ENCODE data around the gene ZBTB46.

ZBTB46 gene

GRCh38 chr20:63768591-63769515 is 62.2 kb downstream of the ZBTB46 start:
- no peak overlapping the region for H3K4me3 ChIP-seq (ENCODE audit: low read depth in 1 of 2, low read length in 1 of 2)
- H3K27ac ChIP-seq = no peak overlapping the region
- no peaks in the 10 kb centered on the region for H3K4me1 ChIP-seq (ENCODE audit: control insufficient read depth in 1 of 2, insufficient read depth in 1 of 2, low read depth in 1 of 2, low read length in 1 of 2)
- H3K9me3 ChIP-seq = no peaks in the 10 kb centered on the region
- TF ChIP-seq CTCF (IDR thresholded peaks at IDR 0.05) = no peak
- H3K27me3 ChIP-seq = peaks cover 4% of the 10 kb centered on the region
- no peaks in the 10 kb centered on the region for H3K36me3 ChIP-seq

GRCh38 chr20:63767886-63768285 is 63.2 kb downstream of the ZBTB46 start:
- Histone ChIP-seq H3K27ac (no peak overlapping the region), H3K36me3 (no peaks in the 10 kb centered on the region), H3K4me3 (ENCODE audit: low read depth in 1 of 2, low read length in 1 of 2) (no peak overlapping the region), H3K4me1 (ENCODE audit: control insufficient read depth in 1 of 2, insufficient read depth in 1 of 2, low read depth in 1 of 2, low read length in 1 of 2) (no peaks in the 10 kb centered on the region), H3K9me3 (no peaks in the 10 kb centered on the region), H3K27me3 (no peaks in the 10 kb centered on the region)
- no peak for TF ChIP-seq CTCF (IDR thresholded peaks at IDR 0.05)

GRCh38 chr20:63767456-63767855 is 63.6 kb downstream of the ZBTB46 start:
- H3K27ac ChIP-seq = no peak overlapping the region
- H3K27me3 ChIP-seq = peaks cover under 1% of the 10 kb centered on the region
- H3K36me3 ChIP-seq = no peaks in the 10 kb centered on the region

GRCh38 chr20:63766695-63767426 is 64.2 kb downstream of the ZBTB46 start:
- TF ChIP-seq CTCF (IDR thresholded peaks at IDR 0.05) = no peak
- Histone ChIP-seq H3K36me3 (no peaks in the 10 kb centered on the region), H3K27ac (no peak overlapping the region), H3K9me3 (no peaks in the 10 kb centered on the region), H3K4me3 (ENCODE audit: low read depth in 1 of 2, low read length in 1 of 2) (no peak overlapping the region), H3K4me1 (ENCODE audit: control insufficient read depth in 1 of 2, insufficient read depth in 1 of 2, low read depth in 1 of 2, low read length in 1 of 2) (no peaks in the 10 kb centered on the region), H3K27me3 (peaks cover 4% of the 10 kb centered on the region)

More at GRCh38 chr20:63767456-63767855, 63.6 kb downstream of the ZBTB46 start:
- Histone ChIP-seq H3K4me1 (ENCODE audit: control insufficient read depth in 1 of 2, insufficient read depth in 1 of 2, low read depth in 1 of 2, low read length in 1 of 2) (no peaks in the 10 kb centered on the region), H3K9me3 (no peaks in the 10 kb centered on the region), H3K4me3 (ENCODE audit: low read depth in 1 of 2, low read length in 1 of 2) (no peak overlapping the region)
- no peak for TF ChIP-seq CTCF (IDR thresholded peaks at IDR 0.05)

- no peak for TF ChIP-seq CTCF (IDR thresholded peaks at IDR 0.05)
- Histone ChIP-seq H3K4me3 (ENCODE audit: low read depth in 1 of 2, low read length in 1 of 2) (no peak overlapping the region), H3K27ac (no peak overlapping the region), H3K36me3 (no peaks in the 10 kb centered on the region), H3K4me1 (ENCODE audit: control insufficient read depth in 1 of 2, insufficient read depth in 1 of 2, low read depth in 1 of 2, low read length in 1 of 2) (no peaks in the 10 kb centered on the region), H3K27me3 (peaks cover 4% of the 10 kb centered on the region), H3K9me3 (no peaks in the 10 kb centered on the region)
Measured at GRCh38 chr20:63765902-63766301, 65.2 kb downstream of the ZBTB46 start.

All from neutrophil (primary cell).